ENCODE measurements around the gene TMBIM1. TPM values are rescaled to one million over a fixed set of nuclear protein-coding genes. Genes with fewer than 3 reads are reported as not detected.
"Not testable (repeated sequence)": the region's sequence is repeated elsewhere in the genome, so short reads cannot be mapped to it uniquely, and the experiment has no call there.

The TMBIM1 gene
- total RNA-seq, 1 experiment from 2014 or later: 107 TPM

GRCh38 chr2:218319813-218320365 lies 27.6 kb upstream of the TMBIM1 start:
- DNase-seq (ENCODE audit: extremely low read depth, low read depth): no peak

DNA sequence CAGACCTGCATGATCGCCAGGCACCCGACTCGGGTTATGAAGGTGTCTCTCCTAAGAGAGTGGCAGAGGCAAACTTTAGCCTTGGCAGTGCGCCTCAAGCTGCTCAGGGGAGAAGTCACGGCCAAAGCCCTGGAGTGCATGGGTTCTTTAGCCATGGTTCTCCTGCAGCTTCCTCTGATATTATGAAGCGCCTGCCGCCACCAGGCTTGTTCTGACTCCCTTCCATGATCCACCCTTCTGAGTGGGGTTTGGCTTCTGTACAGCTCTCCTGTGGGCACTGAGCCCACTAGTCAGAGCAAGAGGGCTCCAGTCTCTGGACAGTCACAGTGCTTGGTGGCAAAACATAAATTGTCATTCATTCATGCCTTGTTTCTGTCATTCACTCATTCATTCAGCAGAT lies 25.9 kb upstream of the TMBIM1 start:
- no peak for DNase-seq (ENCODE audit: extremely low read depth, low read depth)

DNA sequence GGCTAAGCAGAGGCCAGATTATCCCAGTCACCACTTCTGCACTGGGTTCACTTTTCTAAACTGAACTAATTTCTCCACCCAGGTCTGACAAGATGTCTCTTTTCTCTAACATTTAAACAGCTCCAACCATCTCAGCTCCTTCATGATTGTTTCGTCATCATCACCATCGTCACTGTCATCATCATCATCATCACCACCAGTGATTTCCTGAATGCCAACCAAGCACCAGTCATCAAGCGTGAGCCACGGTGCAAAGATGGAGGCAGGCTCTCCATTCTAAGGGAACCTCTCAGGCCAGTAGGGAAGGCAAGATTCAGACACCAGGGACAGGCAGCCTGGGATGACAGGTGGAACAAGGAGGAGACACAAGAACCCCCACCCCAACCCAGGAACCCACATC lies 25.5 kb upstream of the TMBIM1 start:
- DNase-seq (ENCODE audit: extremely low read depth, low read depth): no peak

- DNase-seq (ENCODE audit: extremely low read depth, low read depth): no peak
Observed at GRCh38 chr2:218317303-218317630, 25.0 kb upstream of the TMBIM1 start.

DNA sequence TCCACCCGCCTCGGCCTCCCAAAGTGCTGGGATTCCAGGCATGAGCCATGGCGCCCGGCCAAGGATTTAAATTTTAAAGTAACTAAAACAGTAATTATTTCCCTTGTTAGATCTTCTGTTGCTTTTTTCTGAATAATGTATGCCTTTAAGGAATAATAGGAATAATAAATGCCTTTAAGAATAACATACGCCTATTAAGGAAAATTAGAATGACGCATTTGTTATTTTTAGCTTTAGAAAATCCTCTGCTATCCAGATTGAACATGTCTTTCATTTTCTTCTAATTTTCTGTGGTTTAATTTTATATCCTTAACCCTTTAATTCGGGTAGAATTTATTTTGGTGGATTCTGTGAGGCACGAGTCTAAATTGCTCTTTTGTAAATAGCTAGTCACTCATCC lies 23.1 kb upstream of the TMBIM1 start:
- DNase-seq (ENCODE audit: extremely low read depth, low read depth): no peak

DNA sequence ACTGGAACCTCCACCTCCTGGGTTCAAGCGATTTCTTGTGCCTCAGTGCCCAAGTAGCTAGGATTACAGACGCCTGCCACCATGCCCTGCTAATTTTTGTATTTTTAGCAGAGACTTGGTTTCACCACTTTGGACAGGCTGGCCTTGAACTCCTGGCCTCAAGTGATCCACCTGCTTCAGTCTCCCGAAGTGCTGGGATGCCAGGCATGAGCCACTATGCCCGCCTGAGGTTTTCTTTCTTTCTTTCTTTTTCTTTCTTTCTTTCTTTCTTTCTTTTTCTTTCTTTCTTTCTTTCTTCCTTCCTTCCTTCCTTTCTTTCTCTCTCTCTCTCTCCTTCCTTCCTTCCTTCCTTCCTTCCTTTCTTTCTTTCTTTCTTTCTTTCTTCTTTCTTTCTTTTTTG lies 22.5 kb upstream of the TMBIM1 start:
- DNase-seq (ENCODE audit: extremely low read depth, low read depth): not testable (repeated sequence)

DNA sequence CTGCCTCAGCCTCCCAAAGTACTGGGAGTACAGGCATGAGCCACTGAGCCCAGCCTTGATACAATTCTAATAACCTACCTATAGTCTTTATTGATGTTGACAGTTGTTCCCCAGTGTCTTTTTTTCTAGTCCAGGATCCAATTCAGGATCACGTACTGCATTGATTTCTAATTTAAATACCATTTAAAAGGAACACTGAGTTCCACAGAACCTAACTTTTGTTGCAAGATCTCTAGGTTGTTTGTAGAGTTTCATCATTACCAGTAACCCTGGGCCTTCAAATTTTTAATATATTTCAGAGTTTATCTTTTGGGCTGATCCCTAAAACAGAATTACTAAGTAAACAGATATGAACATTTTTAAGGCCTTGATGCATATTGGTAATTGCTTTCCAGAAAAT lies 21.1 kb upstream of the TMBIM1 start:
- DNase-seq (ENCODE audit: extremely low read depth, low read depth): no peak

DNA sequence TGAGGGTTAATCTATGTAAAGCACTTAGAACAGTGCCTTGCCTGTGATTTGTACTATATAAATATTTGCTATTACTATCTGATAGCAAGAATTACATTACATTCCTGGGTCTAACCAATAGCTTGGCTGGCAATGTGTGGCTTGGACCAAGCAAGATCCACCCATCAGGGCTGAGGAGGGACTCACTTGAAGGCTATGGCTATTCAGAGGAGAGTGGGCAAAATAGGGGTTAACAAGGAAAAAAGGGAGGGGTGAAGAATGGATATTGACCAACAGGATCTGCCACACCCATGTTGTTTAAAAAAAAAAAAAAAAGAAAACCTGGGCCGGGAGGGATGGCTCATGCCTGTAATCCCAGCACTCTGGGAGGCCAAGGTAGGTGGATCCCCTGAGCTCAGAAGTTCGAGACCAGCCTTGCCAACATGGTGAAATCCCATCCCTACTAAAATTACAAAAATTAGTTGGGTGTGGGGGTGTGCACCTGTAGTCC lies 20.0 kb upstream of the TMBIM1 start:
- DNase-seq (ENCODE audit: extremely low read depth, low read depth): no peak

DNA sequence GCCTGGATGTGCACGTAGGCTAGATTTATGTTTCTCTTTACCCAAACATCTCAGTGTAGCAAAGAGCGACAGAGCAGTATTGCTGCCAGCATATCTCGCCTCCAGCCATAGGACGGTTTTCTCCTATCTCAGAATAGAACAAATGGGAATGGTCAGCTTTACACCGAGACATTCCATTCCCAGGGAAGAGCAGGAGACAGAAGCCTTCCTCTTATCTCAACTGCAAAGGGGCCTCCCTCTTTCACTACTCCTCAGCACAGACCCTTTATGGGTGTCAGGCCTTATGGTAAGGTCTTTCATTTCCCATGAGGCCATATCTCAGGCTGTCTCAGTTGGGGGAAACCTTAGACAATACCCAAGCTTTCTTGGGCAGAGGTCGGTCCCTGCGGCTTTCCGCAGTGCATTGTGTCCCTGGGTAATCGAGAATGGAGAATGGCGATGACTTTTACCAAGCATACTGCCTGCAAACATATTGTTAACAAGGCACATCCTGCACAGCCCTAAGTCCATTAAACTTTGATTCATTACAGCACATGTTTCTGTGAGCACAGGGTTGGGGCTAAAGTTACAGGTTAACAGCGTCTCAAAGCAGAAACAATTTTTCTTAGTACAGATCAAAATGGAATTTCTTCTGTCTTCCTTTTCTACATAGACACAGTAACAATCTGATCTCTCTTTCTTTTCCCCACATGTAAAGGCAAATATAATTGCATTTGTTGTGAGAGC lies 19.4 kb upstream of the TMBIM1 start:
- DNase-seq (ENCODE audit: extremely low read depth, low read depth): not testable (repeated sequence)

DNA sequence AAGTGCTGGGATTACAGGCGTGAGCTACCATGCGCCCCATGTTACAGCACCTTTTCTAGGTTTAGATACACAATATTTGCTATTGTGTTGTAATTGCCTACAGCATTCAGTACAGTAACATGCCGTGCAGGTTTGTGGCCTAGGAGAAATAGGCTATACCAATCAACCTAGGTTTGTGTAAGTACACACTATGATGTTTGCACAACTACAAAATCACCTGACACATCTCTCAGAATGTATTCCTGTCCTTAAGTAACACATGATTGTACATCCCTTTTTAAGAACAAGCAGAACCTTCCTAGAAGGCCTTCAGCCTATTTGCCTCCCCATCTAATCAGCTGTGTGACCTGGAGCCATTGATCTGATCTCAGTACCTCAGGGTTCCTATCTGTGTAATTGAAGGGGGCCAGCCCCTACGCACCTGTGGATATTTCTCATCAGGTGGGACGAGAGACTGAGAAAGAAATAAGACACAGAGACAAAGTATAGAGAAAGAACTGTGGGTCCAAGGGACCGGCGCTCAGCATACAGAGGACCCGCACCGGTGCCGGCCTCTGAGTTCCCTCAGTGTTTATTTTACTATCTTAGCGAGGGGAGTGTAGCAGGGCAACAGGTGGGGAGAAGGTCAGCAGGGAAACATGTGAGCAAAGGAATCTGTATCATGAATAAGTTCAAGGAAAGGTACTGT lies 18.7 kb upstream of the TMBIM1 start:
- DNase-seq (ENCODE audit: extremely low read depth, low read depth): no peak

GRCh38 chr2:218307415-218308090 lies 15.2 kb upstream of the TMBIM1 start:
- DNase-seq (ENCODE audit: extremely low read depth, low read depth): no peak

DNA sequence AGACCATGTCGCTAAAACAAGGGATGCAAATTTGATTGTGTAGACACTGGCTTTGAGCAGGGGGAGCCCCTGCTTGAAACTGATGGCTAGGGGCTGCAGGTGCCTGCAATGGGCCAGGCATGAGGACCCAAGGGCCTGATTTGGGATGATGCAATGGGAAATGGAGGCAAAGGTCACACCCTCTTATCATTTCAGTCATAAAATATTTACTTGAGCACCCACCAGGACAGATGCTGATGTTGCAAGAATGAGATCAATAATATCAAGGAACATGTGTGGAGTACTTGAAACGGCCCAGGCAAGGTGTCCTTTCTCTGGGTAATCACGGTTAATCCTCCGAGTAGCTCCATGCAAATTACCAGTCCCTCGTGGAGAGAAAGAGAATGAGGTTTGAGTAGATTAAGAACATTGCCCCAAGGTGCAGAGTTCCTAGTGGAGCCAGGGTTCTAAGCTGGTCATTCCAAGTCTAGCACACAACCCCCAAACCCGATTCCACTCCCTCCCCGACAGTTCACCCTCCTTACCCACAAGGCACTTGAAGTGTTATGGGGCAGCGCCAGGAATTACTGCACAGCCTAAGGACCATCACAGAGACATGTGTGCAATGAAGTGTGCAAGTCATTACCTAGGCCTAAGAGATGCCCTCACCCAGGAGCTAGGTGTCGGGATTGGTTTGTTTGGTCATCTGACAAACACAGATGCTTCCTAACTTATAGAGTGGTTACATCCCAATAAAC lies 14.0 kb upstream of the TMBIM1 start:
- DNase-seq (ENCODE audit: extremely low read depth, low read depth): no peak

- no peak for DNase-seq (ENCODE audit: extremely low read depth, low read depth)
Observed at GRCh38 chr2:218305383-218305782, 13.1 kb upstream of the TMBIM1 start.

DNA sequence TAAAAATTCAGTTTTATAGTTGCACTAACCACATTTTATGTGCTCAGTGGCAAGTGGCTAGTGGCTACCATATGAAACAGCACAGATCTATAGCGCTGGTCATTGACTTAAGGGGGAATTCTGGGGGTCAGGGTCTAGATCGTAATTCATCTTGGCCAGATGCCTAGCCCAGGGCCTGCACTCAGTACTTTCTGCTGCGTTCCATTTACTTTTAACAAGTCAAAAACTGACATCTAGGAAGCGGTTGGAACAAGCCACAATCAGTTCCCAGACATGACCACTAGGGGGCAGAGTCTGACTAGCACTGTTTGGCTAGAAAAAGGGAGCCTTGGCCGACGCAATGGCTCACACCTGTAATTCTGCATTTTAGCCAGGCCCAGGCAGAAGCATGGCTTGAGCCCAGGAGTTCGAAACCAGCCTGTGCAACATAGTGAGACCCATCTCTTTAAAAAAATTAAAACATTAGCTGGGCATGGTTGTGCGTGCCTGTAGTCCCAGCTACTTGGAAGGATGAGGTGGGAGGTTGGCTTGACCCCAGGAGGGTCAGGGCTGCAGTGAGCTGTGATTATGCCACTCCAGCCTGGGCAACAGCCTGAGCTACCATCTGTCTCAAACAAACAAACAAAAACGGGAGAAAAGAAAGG lies 9.0 kb upstream of the TMBIM1 start:
- peak; percentile 85 for DNase-seq (ENCODE audit: extremely low read depth, low read depth)

DNA sequence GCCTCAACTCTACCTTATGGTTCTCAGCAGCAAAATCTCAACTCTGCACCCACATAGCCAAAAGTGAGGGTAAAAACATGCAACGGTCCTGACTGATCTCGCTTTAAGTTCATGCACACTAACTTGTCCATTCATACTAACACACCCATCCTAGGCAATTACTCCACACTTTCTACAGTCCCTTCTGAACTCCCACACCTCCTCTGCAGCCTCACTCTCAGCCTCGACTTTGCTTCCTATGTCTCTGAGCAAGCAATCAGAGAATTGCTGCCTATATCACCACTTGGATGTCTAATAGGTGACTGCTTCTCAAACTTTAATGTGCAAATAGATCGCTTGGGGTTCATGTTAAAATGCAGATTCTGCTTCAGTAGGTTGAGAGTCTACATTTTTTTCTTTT lies 7.8 kb upstream of the TMBIM1 start:
- no peak for DNase-seq (ENCODE audit: extremely low read depth, low read depth)

DNA sequence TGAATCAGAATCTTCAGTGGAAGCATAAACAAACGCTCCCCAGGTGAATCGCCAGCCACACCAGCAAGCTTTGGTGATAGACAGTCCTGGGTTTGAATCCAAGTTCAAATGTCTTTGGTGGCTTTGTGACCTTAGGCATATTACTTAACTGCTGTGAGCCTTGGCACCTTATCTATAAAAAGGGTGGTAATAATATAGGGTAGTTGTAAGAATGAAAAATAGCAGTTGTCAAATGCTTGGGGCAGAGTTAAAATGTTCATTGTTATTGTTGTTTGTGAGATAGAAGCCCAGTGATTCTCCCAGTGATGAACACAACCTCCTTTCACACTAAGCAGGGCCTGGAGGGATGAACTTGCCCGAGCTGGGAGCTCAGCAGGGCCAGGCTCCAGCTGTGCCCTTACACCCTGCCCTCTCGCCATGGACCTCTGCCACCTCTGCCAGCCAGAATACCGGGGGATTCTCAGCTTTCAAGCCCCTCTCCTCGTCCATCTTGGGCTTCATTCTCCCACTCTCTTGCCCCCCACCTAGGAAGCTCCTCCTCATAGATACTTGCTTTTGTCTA lies 6.1 kb upstream of the TMBIM1 start:
- no peak for DNase-seq (ENCODE audit: extremely low read depth, low read depth)

DNA sequence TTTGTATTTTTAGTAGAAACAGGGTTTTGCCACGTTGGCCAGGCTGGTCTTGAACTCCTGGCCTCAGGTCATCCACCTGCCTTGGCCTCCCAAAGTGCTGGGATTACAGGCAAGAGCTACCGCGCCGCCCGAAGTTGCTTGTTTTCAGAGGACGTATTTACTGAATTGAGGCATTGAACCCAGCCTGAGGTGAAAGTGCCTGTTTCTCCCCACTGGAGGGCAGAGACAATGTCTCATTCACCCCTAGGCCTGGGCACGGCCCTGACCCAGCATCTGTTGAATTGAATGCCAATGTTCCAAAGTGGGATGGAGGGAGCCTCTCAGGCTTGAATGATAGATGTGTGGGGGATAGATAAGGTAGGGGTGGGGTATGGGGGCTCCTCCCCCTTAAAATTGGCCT lies 4.5 kb upstream of the TMBIM1 start:
- no peak for DNase-seq (ENCODE audit: extremely low read depth, low read depth)

DNA sequence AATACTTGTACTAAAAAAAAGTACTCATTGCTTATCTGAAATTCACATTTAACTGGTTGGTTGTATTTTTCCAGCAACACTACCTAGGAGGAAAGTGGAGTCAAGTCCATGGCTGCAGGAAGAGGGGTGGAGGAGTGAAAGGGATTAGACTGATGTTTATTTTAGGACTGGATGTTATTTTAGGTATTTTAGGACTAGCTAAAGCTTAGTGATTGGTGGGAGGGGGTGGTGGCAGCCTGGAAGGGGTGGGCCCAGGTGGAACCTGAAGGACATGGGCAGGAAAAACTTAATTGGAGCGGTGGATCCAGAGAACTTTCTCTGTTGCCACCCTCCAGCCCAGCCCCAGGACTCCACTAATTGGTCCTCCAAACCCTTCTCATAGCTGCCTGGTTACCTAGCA lies 3.9 kb upstream of the TMBIM1 start:
- DNase-seq (ENCODE audit: extremely low read depth, low read depth): no peak

- no peak for DNase-seq (ENCODE audit: extremely low read depth, low read depth)
Observed at GRCh38 chr2:218295029-218295428, 2.7 kb upstream of the TMBIM1 start.

- DNase-seq (ENCODE audit: extremely low read depth, low read depth): no peak
Observed at GRCh38 chr2:218294430-218295022, 2.2 kb upstream of the TMBIM1 start.

Data from NCI-H460 (cell line).